GM06990 (cell line): Measurements from ENCODE around the gene TNNT3.

Source experiments
- DNase-seq: peaks from one replicate; pipeline ENCODE4 v3.0.0-alpha.2; 2011; ENCODE audit not compliant: insufficient read length; ENCODE audit errors: extremely low read depth
- H3K27me3 ChIP-seq: replicated peaks from 2 replicates; pipeline ENCODE4 v1.6.0; 2011; ENCODE audit warnings: low read length; ENCODE audit not compliant: control insufficient read depth, insufficient read depth
- H3K36me3 ChIP-seq: 2 replicates; pipeline ENCODE4 v1.5.1; 2011; ENCODE audit warnings: low read length; ENCODE audit not compliant: control insufficient read depth, insufficient read depth
- H3K4me3 ChIP-seq: replicated peaks from 2 replicates; pipeline ENCODE4 v1.5.1; 2011; ENCODE audit warnings: low read depth, mild to moderate bottlenecking, control low read depth, low read length
- CTCF ChIP-seq: IDR thresholded peaks from 2 replicates; pipeline ENCODE4 v1.5.1; 2011; ENCODE audit warnings: low read length, control low read depth, mild to moderate bottlenecking, inconsistent platforms; ENCODE audit not compliant: insufficient read depth, poor library complexity, severe bottlenecking

Gene TNNT3

DNA sequence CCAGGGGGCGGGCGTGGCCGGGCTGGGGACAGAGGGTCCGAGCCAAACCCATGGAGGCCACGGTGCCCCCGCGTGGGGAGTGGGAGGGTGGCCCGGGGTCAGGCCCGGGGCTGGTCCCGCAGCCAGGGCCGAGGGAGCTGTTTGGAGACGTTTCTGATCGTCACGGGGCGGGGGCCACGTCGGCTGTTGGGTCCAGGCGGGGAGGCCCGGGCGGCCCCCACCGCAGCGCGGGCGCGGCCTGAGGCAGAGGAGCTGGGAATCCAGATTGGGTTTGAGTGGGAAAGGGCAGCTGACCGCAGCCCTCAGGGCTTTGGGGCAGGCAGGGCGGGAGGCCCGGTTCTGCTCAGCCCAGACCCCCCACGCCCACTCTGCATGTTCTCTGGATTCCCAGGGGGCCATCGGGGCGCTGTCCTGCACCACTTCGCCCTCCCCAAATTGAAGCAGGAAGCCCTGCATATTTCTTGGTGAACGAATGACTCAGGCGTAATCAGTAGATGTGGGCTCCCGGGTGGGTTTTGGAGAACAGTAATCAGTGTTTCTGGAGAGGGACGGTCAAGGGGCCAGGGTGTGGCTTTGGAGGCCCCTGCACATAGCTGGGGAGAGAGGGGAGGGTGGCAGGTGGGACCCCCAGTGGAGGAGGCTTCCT lies 28.2 kb downstream of the TNNT3 start:
- no peak for TF ChIP-seq CTCF
- Histone ChIP-seq H3K4me3 (no peak overlapping the region), H3K36me3 (no peaks in the 10 kb centered on the region), H3K27me3 (no peaks in the 10 kb centered on the region)
- no peak for DNase-seq

GRCh38 chr11:1948389-1948788 lies 28.9 kb downstream of the TNNT3 start:
- no peaks in the 10 kb centered on the region for H3K36me3 ChIP-seq
- no peak for TF ChIP-seq CTCF
- no peak for DNase-seq
- H3K27me3 ChIP-seq = no peaks in the 10 kb centered on the region
- no peak overlapping the region for H3K4me3 ChIP-seq

DNA sequence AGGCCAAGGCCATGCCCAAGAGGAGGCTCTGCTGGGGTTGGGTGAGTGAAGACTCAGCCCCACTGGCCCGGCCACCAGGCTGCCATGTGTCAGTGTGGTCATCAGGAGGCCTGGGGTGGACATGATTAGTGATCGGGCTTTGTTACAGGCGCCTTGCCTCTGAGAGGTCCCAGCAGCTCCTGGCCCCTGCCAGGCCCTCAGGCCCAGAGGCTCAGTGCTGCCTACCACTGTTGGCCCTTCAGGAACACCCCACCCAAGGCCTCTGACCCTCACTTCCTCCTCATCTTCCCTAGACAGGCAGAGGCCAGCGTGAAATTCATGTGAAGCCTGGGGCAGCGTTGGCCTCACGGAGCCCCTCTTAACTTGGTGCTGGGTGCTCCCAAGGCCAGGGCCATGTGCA lies 29.8 kb downstream of the TNNT3 start:
- Histone ChIP-seq H3K36me3 (no peaks in the 10 kb centered on the region), H3K4me3 (no peak overlapping the region), H3K27me3 (no peaks in the 10 kb centered on the region)
- DNase-seq = no peak
- no peak for TF ChIP-seq CTCF

GRCh38 chr11:1949922-1950321 lies 30.4 kb downstream of the TNNT3 start:
- DNase-seq = no peak
- TF ChIP-seq CTCF = no peak
- no peaks in the 10 kb centered on the region for H3K27me3 ChIP-seq
- H3K36me3 ChIP-seq = no peaks in the 10 kb centered on the region
- H3K4me3 ChIP-seq = no peak overlapping the region

GRCh38 chr11:1952806-1953482 lies 33.4 kb downstream of the TNNT3 start:
- Histone ChIP-seq H3K36me3 (no peaks in the 10 kb centered on the region), H3K4me3 (no peak overlapping the region), H3K27me3 (no peaks in the 10 kb centered on the region)
- TF ChIP-seq CTCF = no peak
- DNase-seq = no peak
